ENCODE measurements around the gene HECW1.
A peak's percentile ranks its signal among the peaks of the same experiment; 100 is the strongest.

The HECW1 gene

DNA sequence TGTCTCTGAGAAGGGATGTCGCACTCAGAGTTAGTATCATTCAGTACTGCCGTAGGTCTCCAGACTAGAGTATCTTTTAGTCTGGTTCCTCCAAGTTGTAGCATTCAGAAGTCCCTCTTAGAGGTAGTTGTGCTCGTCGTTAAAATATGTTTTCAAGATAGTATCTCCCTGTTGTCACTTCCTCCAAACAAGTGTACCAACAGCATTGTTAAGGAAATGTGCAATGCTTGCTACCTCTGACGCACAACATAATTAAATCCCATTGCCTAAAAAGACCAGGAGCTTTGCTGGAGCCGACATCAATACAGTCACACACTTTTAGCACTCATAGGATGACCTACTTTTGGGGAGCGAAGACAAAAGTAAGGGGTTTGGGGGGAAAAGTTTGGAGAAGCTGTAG, 390.5 kb downstream of the HECW1 start:
- DNase-seq (ENCODE audit: low spot score), result no peak

DNA sequence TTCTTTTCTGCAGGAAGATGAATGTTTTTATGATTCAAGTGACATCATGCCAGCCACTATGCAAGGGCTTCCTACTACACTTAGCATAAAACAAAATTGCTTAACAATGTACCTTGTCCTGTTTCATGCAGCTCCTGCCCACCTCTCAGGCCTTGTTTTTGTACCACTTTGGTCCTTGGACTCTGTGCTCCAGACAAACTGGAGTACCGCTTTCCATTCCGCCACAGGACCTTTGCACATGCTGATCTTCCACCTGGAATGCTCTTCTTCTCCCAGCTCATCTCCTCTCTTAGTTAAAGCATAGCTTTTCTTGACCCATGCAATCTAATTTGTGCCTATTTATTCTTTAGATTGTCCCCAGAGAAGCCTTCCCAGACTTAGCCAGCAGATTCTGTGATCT, 393.0 kb downstream of the HECW1 start:
- no peak for DNase-seq (ENCODE audit: low spot score)

DNA sequence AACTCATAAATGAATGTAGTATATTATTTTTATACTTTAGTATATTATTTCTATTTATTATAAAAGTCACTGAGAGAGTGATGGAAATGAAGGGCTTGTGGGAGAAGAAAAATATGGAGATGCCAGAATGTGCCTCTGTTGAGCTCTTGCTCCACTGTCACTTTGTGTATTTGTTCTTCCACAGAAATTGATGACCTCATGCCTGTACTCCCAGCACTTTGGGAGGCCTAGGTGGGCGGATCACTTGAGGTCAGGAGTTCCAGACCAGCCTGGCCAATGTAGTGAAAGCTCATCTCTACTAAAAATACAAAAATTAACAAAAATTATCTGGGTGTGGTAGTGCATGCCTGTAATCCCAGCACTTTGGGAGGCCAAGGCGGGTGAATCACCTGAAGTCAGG, 394.0 kb downstream of the HECW1 start:
- DNase-seq (ENCODE audit: low spot score), result no peak

DNA sequence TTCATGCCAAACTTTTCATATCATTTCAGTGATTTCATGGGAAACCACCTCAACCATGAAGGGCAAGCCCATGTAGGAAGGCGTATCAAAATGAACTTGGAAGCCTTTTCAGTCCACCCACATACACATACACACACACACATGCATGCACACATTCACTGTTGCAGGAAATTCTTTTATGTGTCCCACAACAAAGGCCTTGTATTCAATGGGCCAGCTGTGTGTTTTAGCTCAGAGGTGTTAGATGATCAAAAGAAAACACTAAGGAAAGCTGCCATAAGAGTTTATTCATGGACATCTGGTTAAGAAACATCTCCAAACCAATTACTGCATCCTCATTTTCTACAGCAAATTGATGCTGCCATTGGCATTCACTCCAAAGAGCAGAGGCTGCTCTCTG, 396.0 kb downstream of the HECW1 start:
- no peak for DNase-seq (ENCODE audit: low spot score)

DNA sequence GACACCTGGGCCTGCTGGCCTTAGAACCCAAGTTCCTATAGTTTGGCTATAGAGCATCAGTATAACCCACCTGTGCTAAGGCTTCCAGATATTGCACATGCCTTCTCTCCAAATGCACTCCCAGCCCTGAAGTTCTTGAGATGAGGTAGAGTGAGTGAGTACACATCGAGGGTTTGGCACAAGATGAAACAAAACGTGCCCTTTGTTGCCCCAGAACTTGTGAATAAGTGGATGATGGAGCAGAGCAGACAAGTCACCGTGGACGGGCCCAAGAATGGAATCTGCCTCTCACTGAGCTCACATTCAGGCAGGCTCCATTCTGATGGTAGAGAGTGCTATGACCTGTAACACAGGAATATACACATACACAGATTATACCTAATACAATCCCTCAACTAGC, 397.5 kb downstream of the HECW1 start:
- no peak for DNase-seq (ENCODE audit: low spot score)

DNA sequence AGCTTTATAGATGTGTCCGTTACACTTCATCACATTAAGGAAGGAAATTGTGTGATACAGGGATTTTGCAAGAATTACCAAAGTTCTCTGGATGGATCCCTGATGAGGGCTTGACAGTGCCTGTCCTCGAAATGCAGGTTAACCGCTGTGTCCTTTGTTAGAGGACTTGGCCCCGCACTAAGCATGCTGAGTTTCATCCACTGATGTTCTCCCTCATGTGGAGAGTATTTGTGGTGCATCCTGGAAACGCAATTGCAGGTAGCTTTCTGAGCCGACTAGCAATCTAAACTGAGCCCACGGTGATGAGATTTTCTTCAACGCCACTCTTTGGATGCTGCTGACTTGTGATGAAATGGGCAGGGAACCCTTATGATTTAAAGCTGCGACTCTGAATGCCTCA, 398.6 kb downstream of the HECW1 start:
- DNase-seq (ENCODE audit: low spot score), result no peak

DNA sequence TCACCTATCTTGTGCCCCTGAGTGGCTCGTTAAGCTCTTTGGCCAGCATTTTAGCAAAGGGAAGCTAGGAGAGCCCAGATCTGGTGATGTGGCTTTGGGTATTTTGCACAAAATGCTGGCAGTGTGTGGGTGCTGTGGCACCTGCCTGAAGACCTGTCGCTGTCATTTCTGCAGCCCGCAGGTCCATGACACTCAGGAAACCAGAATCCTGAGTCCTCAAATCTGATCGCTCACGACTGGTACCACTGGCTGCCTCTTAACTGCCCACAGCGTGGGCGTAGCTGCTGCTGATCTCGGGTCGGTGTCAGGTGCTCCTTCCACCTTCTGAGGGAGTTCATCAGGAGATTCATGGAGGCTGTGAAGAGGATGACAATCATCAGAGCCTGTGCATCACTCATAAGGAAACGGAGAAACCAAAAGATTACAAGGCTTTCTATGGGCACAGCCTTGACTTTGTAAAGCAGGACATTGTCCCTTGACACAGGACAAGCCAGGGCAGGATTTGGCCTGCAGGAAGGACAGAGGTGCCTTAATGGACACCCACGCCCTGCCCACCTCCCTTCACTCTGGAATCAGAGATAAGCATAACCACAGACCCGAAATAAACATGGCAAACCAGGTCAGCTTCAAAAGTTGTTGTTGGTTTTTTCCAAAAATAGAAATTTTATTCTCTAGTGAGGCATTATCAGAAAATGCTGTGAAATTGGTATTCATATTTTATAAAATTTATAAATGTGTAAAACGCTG, 399.5 kb downstream of the HECW1 start:
- DNase-seq (ENCODE audit: low spot score), result no peak

DNA sequence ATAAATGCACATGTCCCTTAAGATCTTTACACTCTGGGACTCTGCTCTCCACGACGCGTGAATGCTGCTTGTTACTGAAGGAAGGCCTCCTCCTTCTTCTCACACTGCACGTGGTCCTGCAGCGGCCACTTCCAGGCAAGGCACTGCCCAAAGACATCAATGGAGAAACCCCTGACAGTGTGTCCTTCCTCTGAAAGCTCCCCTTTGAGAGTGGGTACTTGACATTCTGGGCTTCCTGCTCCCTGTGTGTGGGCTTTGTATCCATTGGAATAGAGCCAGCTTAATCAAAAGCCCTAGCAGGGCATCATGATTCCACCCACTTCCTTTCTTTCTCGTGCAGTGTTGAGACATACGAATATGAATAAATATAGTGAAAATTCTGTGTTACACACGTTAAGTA, 400.8 kb downstream of the HECW1 start:
- DNase-seq (ENCODE audit: low spot score), result peak; percentile 45

DNA sequence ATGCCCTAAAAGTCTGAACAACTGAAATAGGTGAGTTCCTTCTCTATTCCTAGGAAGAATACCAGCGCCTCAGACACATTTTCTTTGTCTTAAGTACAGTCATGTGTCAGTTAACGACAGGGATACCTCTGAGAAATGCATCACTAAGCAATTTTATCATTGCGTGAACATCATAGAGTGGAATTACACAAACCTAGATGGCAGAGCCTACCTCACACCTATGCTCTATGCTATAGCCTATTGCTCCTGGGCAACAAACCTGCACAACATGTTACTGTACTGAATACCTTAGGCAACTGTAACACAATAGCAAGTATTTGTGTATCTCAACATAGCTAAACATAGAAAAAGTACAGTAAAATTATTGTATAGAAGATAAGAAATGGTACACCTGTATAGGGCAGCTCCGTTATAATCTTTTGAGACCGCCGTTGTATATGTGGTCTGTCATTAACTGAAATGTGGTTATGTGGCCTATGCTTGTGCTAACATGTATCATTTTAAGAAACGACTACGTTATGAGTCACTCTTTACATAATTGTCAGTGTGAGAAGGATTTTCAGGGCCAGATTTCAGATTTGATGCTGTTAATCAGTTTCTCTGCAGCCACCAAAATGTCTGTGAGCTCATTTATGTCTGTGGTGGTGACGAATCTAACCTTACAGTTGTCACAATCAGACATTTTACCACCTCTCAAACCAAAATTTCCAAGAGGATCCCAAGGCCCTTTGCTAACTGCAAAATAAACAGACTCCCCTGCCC, 404.3 kb downstream of the HECW1 start:
- no peak for DNase-seq (ENCODE audit: low spot score)

DNA sequence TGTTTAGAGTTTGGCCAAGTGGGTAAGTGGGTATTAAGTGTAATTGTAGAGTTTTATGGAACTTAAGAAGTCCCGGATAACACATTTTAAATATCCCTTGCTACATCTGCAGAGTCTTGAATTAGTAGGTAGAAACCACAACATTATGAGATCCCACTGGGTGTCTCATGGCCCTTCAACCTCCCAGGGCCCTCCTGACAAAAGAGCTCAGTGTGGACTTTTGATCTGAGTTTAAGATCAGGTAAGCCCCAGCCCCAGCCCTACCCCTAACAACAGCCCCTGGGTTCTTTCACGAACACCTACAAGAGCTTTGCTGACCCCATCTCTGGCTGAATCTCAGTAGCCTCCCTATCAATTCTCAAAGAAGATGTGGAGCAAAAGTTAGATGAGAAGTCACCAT, 405.0 kb downstream of the HECW1 start:
- no peak for DNase-seq (ENCODE audit: low spot score)

DNA sequence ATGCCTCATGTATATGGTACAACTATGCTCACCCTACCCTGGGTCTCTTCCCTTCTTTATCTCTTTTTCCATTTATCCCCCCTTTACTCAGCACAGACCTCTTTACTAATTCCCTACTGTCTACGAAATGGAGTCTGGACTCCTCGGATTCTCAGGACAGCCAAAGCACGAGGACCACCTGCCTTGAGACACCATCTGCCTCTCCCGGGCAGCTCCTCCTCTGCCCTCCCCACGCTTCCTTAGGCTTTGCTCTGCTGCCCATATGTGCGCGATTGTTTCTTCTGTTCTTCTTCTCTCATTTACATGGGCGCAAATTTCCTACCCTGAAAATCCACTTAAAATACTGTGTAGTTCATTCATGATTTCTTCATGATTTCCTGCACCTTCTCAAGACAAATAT, 407.8 kb downstream of the HECW1 start:
- DNase-seq (ENCODE audit: low spot score), result no peak

DNA sequence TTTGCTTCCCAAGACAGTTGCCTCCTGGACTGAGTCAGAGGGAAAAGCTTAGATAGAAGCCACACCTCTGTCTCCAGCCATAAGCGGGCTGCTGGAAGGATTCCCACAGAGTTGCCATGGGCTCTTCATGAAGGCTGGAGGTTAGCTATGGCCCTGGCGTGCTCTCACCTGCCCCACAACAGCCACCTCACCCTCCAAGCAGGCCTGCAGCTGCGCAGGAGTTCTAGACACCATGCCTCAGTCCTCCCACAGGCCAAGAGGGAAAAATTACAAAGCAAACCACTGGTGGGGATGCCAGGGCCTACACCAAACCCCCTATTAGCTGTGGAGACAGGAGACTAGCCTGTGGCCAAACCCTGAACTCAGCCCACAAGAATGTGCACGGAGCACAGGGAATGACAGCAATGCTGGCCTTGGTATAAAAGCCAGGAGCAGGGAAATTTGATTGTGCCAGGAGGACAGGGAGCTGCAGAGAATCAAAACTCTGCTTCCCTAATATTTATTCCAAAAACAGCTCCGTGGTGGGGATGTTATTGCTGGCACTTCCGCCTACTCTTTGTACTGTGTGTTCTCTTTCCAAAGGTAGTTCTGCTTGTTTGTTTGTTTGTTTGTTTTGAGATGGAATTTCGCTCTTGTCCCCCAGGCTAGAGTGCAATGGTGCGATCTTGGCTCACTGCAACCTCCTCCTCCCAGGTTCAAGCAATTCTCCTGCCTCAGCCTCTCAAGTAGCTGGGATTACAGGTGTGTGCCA, 410.1 kb downstream of the HECW1 start:
- no peak for DNase-seq (ENCODE audit: low spot score)

DNA sequence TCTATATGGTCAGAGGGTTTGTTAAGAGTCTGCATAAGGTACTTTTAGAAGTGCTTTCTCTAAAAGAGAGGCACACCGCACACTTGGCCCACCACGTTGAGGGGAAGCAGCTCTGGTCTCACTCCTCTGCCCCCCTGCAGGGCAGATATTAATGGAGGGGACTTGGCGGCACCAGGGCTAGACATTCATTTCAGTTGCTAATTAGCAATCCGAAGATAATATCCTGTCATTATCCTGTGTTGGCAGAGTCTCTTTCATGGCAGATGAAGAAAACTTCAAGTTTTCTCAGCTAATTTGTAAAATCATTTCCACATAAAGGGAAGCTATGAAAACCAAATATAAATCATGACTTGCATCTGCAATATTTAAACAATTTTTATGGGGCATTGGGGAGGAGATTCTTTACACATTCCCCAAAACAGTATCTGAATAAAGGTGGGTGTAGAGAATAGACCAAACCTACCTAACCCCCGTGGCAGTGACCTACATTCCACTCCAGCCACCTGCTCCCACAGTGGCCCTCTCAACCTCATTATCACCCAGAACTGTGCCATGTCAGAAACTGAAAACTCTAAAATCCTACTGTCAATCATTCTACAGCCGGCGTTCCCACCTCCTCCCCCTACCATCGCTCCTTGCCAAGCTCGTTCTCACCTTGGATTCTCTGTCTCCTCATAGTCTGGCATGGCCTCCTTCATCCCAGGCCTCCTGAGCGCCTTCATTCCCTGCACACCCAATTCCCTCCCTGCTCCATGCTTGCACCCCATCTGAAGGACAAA, 416.3 kb downstream of the HECW1 start:
- DNase-seq (ENCODE audit: low spot score), result no peak

DNA sequence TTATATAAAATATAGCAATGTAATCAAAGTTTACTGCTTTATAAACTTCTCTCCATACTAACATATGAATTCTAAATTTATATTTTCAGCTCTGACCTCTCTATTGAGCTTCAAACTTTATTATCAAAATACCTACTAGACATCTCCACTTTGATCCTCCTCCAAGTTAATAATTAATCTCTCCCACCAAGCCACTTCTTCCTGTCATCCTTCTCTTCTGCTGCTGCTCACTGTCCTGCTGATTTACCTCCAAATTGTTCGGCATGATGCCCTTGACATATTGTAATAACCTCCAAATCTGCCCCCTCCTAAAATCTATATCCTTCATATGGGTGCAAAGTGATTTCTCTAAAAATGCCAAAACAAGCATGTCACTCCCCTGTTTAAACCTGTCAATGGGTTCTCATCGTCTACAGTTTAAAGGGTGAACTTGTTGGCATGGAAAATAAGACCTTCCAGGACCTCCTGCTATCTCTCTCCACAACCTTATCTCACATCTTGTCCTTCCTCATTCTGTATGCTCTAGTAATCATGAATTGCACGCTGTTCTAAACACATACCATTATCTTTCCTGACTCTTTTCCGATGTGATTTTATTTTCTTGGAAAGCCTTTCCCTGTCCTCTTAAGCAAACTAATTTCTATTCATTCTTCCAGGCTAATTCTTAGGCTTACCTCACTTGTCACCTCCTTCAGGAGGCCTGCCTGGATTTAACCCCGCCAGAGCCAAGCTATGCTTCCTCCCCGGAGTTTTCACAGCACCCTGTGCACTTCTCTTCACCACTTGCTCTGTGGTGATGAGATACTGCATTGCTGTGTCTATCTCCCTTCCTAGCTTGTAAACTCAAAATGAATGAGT, 418.3 kb downstream of the HECW1 start:
- no peak for DNase-seq (ENCODE audit: low spot score)

DNA sequence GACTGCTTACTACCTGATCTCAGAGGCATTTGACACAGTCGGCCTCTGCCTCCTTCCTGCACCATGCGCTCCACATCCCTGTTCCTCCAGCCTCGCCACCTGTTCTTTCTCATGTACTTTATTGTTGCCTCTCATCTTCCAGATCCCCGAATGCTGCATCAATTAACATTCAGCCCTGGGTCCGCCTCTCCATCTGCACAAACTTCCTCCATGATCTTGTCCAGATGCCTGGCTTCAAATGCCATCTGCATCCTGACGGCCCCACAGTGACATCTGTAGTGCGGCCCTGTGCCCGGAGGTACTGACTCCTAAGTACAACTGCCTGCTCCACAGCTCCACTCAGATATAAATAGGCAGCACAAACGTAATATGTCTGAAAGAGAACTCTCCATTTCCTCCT, 419.3 kb downstream of the HECW1 start:
- DNase-seq (ENCODE audit: low spot score), result no peak

DNA sequence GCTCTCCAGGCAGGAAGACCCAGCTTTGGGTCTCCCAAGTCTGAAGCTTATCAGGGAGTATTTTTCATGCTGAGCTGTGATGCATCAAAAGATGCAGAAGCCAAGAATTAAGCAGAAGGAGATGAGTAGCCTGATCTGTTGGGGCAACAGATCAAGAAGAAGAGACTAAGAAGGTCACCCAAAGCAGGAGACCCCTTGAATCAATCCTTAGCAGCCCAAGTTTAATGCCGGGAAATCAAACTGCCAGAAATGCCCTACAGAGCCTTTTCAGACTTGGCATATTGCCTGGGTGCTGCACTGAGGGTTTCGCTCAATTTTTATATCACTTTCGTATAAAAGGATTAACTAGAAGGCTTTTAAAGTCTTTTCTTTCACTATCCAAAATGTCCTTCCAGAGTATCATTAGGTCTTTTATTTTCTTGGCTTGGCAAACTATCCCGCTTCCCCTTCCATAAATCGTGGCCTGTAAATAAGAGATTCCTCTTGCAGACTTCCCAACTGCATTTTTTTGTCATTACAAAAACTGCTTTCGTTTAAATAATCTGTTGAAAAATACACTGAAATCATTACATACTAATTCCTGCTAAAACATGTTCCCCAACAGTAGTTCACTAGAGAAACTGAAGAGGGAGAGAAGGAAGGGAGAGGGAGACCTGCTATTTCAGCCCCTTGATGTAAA, 421.5 kb downstream of the HECW1 start:
- DNase-seq (ENCODE audit: low spot score), result no peak

DNA sequence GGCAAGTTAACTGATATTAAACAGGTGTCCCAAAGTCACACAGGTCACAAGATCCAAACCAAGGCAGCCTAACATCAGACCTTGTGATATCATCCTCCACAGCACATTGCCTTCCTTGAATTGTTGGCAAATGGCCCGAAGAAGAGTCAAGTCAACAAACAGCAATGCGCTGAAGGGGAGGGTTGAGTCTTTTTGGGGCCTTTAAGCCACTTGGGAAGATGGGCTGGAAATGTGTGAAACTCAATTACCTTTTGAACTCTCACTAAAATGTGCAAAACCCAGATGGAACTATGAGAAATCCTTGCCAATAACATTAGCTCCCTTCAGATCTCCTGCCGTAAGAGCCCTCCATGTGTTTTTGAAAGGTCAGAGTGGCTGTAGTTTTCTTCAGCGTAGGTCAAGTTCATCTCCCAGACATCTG, 422.6 kb downstream of the HECW1 start:
- no peak for DNase-seq (ENCODE audit: low spot score)

DNA sequence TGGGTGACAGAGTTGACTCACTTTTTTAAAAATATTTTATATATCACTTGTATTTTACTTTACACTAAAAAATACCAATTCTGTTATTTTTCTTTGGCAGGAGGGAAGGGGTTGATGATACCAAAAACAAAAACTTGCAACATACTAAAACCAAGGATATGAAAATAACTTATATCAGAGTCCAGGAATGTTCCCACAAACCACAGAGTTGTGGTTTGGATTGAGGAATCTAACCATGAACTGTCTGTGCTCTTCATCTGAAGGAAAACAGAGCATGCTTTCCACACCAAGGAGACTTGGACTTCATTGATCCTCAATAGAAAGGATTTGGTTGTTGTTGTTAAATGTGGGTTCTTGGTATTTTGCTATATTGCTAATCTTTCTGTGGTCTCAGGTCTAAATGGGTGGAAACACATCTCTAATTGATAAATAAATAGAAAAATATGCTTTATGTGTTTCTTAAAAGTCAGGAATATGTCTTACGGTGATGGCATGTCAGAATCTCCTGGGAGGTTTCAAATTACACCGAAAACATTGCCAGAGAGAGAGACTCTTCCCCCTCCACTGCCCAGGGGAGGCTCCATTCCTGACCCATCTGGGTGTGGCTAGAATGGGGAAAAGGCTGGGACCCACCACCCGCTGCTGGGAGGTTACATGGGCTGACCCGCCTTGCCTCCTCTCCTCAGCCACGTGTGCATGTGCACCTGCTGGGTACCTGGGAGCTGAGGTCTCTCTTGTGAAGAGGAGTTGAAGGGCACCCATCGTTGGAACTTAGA, 423.6 kb downstream of the HECW1 start:
- DNase-seq (ENCODE audit: low spot score), result no peak

DNA sequence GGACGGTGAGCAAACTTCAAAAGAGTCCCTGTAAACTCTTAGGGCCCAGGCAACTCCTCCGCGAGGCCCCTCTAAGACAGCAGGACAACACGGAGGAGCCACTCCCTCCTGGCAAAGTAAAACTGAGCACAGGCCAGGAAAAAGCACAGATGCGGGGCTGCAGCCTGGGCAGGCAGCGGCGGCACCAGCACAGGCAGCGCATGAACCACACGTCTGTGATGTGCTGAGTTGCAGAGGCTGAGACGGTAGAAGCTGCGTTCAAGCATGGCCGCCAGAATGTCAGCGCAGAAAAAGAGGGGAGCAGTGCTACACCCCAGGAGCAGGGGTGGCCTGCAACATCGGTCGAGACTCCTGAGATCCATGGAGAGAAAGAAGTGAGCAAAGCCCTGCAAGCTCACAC, 424.3 kb downstream of the HECW1 start:
- DNase-seq (ENCODE audit: low spot score), result no peak
